Raji (cell line): ENCODE data around the gene DNAJB7.

Experiments used
- POLR2A ChIP-seq: IDR thresholded peaks from 2 replicates; pipeline ENCODE4 v1.6.1; 2011; ENCODE audit warnings: low read depth, low read length, control low read depth; ENCODE audit not compliant: insufficient read depth

Gene DNAJB7

GRCh38 chr22:40862013-40862412, at the start of gene DNAJB7:
TSS of gene DNAJB7 (minus strand) at chr22:40862113. CDS start at chr22:40861994, 119 bp downstream.
- TF ChIP-seq POLR2A: no peak

- no peak for TF ChIP-seq POLR2A
Measured at GRCh38 chr22:40908895-40909294, 47.0 kb upstream of the DNAJB7 start.

- no peak for TF ChIP-seq POLR2A
Measured at GRCh38 chr22:40904101-40904500, 42.2 kb upstream of the DNAJB7 start.

- no peak for TF ChIP-seq POLR2A
Measured at GRCh38 chr22:40898850-40899357, 37.0 kb upstream of the DNAJB7 start.

GRCh38 chr22:40894417-40894816, 32.5 kb upstream of the DNAJB7 start:
- no peak for TF ChIP-seq POLR2A

- no peak for TF ChIP-seq POLR2A
Measured at GRCh38 chr22:40890881-40891280, 29.0 kb upstream of the DNAJB7 start.

GRCh38 chr22:40889116-40889515, 27.2 kb upstream of the DNAJB7 start:
- no peak for TF ChIP-seq POLR2A

- TF ChIP-seq POLR2A: no peak
Measured at GRCh38 chr22:40878922-40879321, 17.0 kb upstream of the DNAJB7 start.

GRCh38 chr22:40877488-40877887, 15.6 kb upstream of the DNAJB7 start:
- no peak for TF ChIP-seq POLR2A

GRCh38 chr22:40876907-40877306, 15.0 kb upstream of the DNAJB7 start:
- TF ChIP-seq POLR2A: no peak

- TF ChIP-seq POLR2A: no peak
Measured at GRCh38 chr22:40875111-40875510, 13.2 kb upstream of the DNAJB7 start.

- TF ChIP-seq POLR2A: no peak
Measured at GRCh38 chr22:40874016-40874415, 12.1 kb upstream of the DNAJB7 start.

GRCh38 chr22:40867109-40867508, 5.2 kb upstream of the DNAJB7 start:
- TF ChIP-seq POLR2A: no peak

- no peak for TF ChIP-seq POLR2A
Measured at GRCh38 chr22:40862537-40862936, 624 bp upstream of the DNAJB7 start.

- no peak for TF ChIP-seq POLR2A
Measured at GRCh38 chr22:40857309-40857855, 4.5 kb downstream of the DNAJB7 start.

- TF ChIP-seq POLR2A: peak; percentile 78
Measured at GRCh38 chr22:40856513-40857308, 5.2 kb downstream of the DNAJB7 start, which contains the start of the genes ST13 and XPNPEP3. TSS of gene ST13 (minus strand) at chr22:40856639. CDS start at chr22:40856540, 99 bp downstream. TSS of gene XPNPEP3 (plus strand) at chr22:40857148. CDS start at chr22:40857182, 34 bp downstream.
